A172 (cell line): ENCODE measurements around the gene ACAT2. TPM values are rescaled to one million over a fixed set of nuclear protein-coding genes. Genes with fewer than 3 reads are reported as not detected.
"Not testable (repeated sequence)": the region's sequence is repeated elsewhere in the genome, so short reads cannot be mapped to it uniquely, and the experiment has no call there.

Experiments
- DNase-seq: peaks from one replicate; pipeline ENCODE4 v3.0.0-alpha.2; 2015; ENCODE audit warnings: low spot score
- total RNA-seq: library from RNA; depleted of rRNA; stranded (reverse); fragments of >200 nt; shearing (Covaris generic); gene quantifications from 2 replicates; pipeline ENCODE4 v1.2.3, GENCODE V29; 2014; rRNA removed

The ACAT2 gene
- total RNA-seq, 1 experiment from 2014 or later = 45.3 TPM

GRCh38 chr6:159809149-159809548, 47.3 kb downstream of the ACAT2 start:
- no peak for DNase-seq

- no peak for DNase-seq
Observed at GRCh38 chr6:159813781-159814180, 51.9 kb downstream of the ACAT2 start.

GRCh38 chr6:159815410-159815809, 53.6 kb downstream of the ACAT2 start:
- no peak for DNase-seq

- not testable (repeated sequence) for DNase-seq
Observed at GRCh38 chr6:159816775-159817174, 54.9 kb downstream of the ACAT2 start.

- DNase-seq = no peak
Observed at GRCh38 chr6:159817951-159818739, 56.3 kb downstream of the ACAT2 start.

GRCh38 chr6:159819098-159819497, 57.3 kb downstream of the ACAT2 start:
- no peak for DNase-seq

- no peak for DNase-seq
Observed at GRCh38 chr6:159819932-159820640, 58.2 kb downstream of the ACAT2 start.

- DNase-seq = no peak
Observed at GRCh38 chr6:159821122-159821521, 59.3 kb downstream of the ACAT2 start.

- DNase-seq = no peak
Observed at GRCh38 chr6:159821726-159822125, 59.9 kb downstream of the ACAT2 start.

- no peak for DNase-seq
Observed at GRCh38 chr6:159823953-159824352, 62.1 kb downstream of the ACAT2 start.

GRCh38 chr6:159824690-159825089, 62.8 kb downstream of the ACAT2 start:
- DNase-seq = not testable (repeated sequence)

- no peak for DNase-seq
Observed at GRCh38 chr6:159826004-159826403, 64.2 kb downstream of the ACAT2 start.

GRCh38 chr6:159826968-159827647, 65.3 kb downstream of the ACAT2 start:
- DNase-seq = no peak

GRCh38 chr6:159828074-159828473, 66.2 kb downstream of the ACAT2 start:
- DNase-seq = no peak

Other genes starting within 250 kb of the ACAT2 start
- gene SOD2, start 68.8 kb upstream of the ACAT2 start, total RNA-seq = 155 and 160 TPM in 2 replicates
- 98.3 and 115 TPM in 2 replicates for gene WTAP, start 34.5 kb upstream of the ACAT2 start, total RNA-seq
- 396 and 430 TPM in 2 replicates for gene TCP1, start 27.6 kb downstream of the ACAT2 start, total RNA-seq
- 182 and 204 TPM in 2 replicates for gene MRPL18, start 28.4 kb downstream of the ACAT2 start, total RNA-seq
- gene PNLDC1, start 38.2 kb downstream of the ACAT2 start, total RNA-seq = not detected in 2 replicates
- gene MAS1, start 128.9 kb downstream of the ACAT2 start, total RNA-seq = not detected in 2 replicates
- gene IGF2R, start 207.0 kb downstream of the ACAT2 start, total RNA-seq = 78.4 and 99.8 TPM in 2 replicates